Neural cell (in vitro differentiated cells): Measurements from ENCODE around the gene URAD. TPM values are rescaled to one million over a fixed set of nuclear protein-coding genes. Genes with fewer than 3 reads are reported as not detected.

Experiments
- H2AFZ ChIP-seq: fragments of 200-600, 300-800 bp; sonication (generic), shearing (Covaris generic); 2 replicates; pipeline ENCODE4 v1.6.0; 2014; ENCODE audit warnings: low read depth, mild to moderate bottlenecking, antibody characterized with exemption, low read length, moderate library complexity
- H3F3A ChIP-seq: fragments of 200-600 bp; shearing (Covaris generic); 2 replicates; pipeline ENCODE4 v1.6.1; 2016; ENCODE audit warnings: mild to moderate bottlenecking, moderate library complexity, mixed read lengths, antibody characterized with exemption, low read length; ENCODE audit not compliant: insufficient read depth, poor library complexity, severe bottlenecking
- H3K27ac ChIP-seq: fragments of 200-600, 300-800 bp; sonication (generic), shearing (Covaris generic); 2 replicates; pipeline ENCODE4 v1.5.1; 2014; ENCODE audit warnings: mild to moderate bottlenecking, low read length, moderate library complexity
- H3K27me3 ChIP-seq: fragments of 300-800, 200-600 bp; sonication (generic), shearing (Covaris generic); 2 replicates; pipeline ENCODE4 v1.6.0; 2014; ENCODE audit warnings: mild to moderate bottlenecking, low read depth, low read length, moderate library complexity; ENCODE audit not compliant: insufficient read depth
- H3K36me3 ChIP-seq: fragments of 300-800, 200-600 bp; sonication (generic), shearing (Covaris generic); 2 replicates; pipeline ENCODE4 v1.5.1; 2014; ENCODE audit warnings: mild to moderate bottlenecking, antibody characterized with exemption, low read length, moderate library complexity; ENCODE audit not compliant: insufficient read depth
- H3K4me2 ChIP-seq: fragments of 300-800, 200-600 bp; sonication (generic), shearing (Covaris generic); 2 replicates; pipeline ENCODE4 v1.6.0; 2014; ENCODE audit warnings: mild to moderate bottlenecking, low read length
- H3K4me3 ChIP-seq: fragments of 300-800, 200-600 bp; sonication (generic), shearing (Covaris generic); 2 replicates; pipeline ENCODE4 v1.5.1; 2014; ENCODE audit warnings: mild to moderate bottlenecking, low read length, moderate library complexity
- H3K79me2 ChIP-seq: fragments of 200-600 bp; shearing (Covaris generic); replicated peaks from 2 replicates; pipeline ENCODE4 v1.6.0; 2014; ENCODE audit warnings: mild to moderate bottlenecking, low read length, moderate library complexity; ENCODE audit not compliant: insufficient read depth
- H3K9ac ChIP-seq: fragments of 300-800, 200-600 bp; sonication (generic), shearing (Covaris generic); 2 replicates; pipeline ENCODE4 v1.6.1; 2016; ENCODE audit warnings: mild to moderate bottlenecking, low read length, mixed read lengths
- H3K9me2 ChIP-seq: fragments of 200-600 bp; shearing (Covaris generic); 2 replicates; pipeline ENCODE4 v1.6.1; 2016; ENCODE audit warnings: mild to moderate bottlenecking, low read length, mixed read lengths; ENCODE audit not compliant: insufficient read depth
- H3K9me3 ChIP-seq: fragments of 200-600, 300-800 bp; sonication (generic), shearing (Covaris generic); 2 replicates; pipeline ENCODE4 v1.6.1; 2016; ENCODE audit warnings: mild to moderate bottlenecking, mixed run types, low read length, moderate library complexity, mixed read lengths
- H4K20me1 ChIP-seq: fragments of 200-600 bp; shearing (Covaris generic); 2 replicates; pipeline ENCODE4 v1.6.1; 2016; ENCODE audit warnings: mild to moderate bottlenecking, mixed run types; ENCODE audit not compliant: insufficient read depth
- CTCF ChIP-seq: fragments of 450-650 bp; IDR thresholded peaks from 2 replicates; pipeline ENCODE4 v1.5.1; 2014; ENCODE audit warnings: antibody characterized with exemption, mild to moderate bottlenecking, moderate library complexity; ENCODE audit not compliant: poor library complexity, severe bottlenecking
- EP300 ChIP-seq: fragments of 450-650 bp; conservative IDR thresholded peaks from 2 replicates; pipeline ENCODE4 v1.6.1; 2014; ENCODE audit warnings: antibody characterized with exemption, mild to moderate bottlenecking, moderate library complexity; ENCODE audit not compliant: poor library complexity, severe bottlenecking
- EZH2 ChIP-seq: fragments of 200-600, 300-800 bp; shearing (Covaris generic), sonication (generic); IDR thresholded peaks from 2 replicates; pipeline ENCODE4 v1.6.1; 2014; ENCODE audit warnings: antibody characterized with exemption, low read length, borderline replicate concordance, mild to moderate bottlenecking; ENCODE audit not compliant: insufficient read depth, poor library complexity, severe bottlenecking
- MXI1 ChIP-seq: fragments of 450-650 bp; conservative IDR thresholded peaks from 2 replicates; pipeline ENCODE4 v1.6.1; 2014; ENCODE audit warnings: antibody characterized with exemption, mild to moderate bottlenecking; ENCODE audit not compliant: poor library complexity, severe bottlenecking
- POLR2AphosphoS5 ChIP-seq: IDR thresholded peaks from 2 replicates; pipeline ENCODE4 v1.6.1; 2012
- RAD21 ChIP-seq: fragments of 450-650 bp; conservative IDR thresholded peaks from 2 replicates; pipeline ENCODE4 v1.6.1; 2014; ENCODE audit warnings: antibody characterized with exemption, mild to moderate bottlenecking, moderate library complexity
- REST ChIP-seq: IDR thresholded peaks from 2 replicates; pipeline ENCODE4 v1.6.1; 2012; ENCODE audit warnings: borderline replicate concordance
- SMC3 ChIP-seq: fragments of 450-650 bp; conservative IDR thresholded peaks from 2 replicates; pipeline ENCODE4 v1.6.1; 2014; ENCODE audit warnings: antibody characterized with exemption, mild to moderate bottlenecking, moderate library complexity; ENCODE audit not compliant: poor library complexity
- TAF1 ChIP-seq: IDR thresholded peaks from 2 replicates; pipeline ENCODE4 v1.6.1; 2012; ENCODE audit warnings: low read depth
- polyA plus RNA-seq: library from polyadenylated mRNA; depleted of rRNA; stranded (reverse); fragments of >200 nt; gene quantifications from 2 replicates; pipeline ENCODE4 v1.2.3, GENCODE V29; 2014

URAD gene
- polyA plus RNA-seq, 1 donor from 2014 or later = not detected

- H3K79me2 ChIP-seq = no peaks in the 10 kb centered on the region
- TF ChIP-seq POLR2AphosphoS5 (no peak), MXI1 (no peak), CTCF (no peak), REST (no peak), EZH2 (no peak), SMC3 (no peak), EP300 (no peak), TAF1 (no peak), RAD21 (no peak)
- H4K20me1 ChIP-seq = no peaks in the 10 kb centered on the region
- H3K9me3 ChIP-seq = no peaks in the 10 kb centered on the region
- H3K27ac ChIP-seq = no peak overlapping the region
- H3K9ac ChIP-seq = no peak overlapping the region
- H3K9me2 ChIP-seq = no peaks in the 10 kb centered on the region
- H3K36me3 ChIP-seq = no peaks in the 10 kb centered on the region
- no peak overlapping the region for H3K4me2 ChIP-seq
- H3K27me3 ChIP-seq = peaks cover 58% of the 10 kb centered on the region
- H2AFZ ChIP-seq = no peak overlapping the region
- H3K4me3 ChIP-seq = no peak overlapping the region
- H3F3A ChIP-seq = no peaks in the 10 kb centered on the region
Observed at GRCh38 chr13:27933118-27933517, 55.4 kb downstream of the URAD start.

- Histone ChIP-seq H4K20me1 (no peaks in the 10 kb centered on the region), H2AFZ (no peak overlapping the region), H3K9ac (no peak overlapping the region), H3K9me2 (no peaks in the 10 kb centered on the region), H3K36me3 (no peaks in the 10 kb centered on the region), H3K4me2 (no peak overlapping the region), H3K4me3 (no peak overlapping the region), H3K27ac (no peak overlapping the region), H3K79me2 (no peaks in the 10 kb centered on the region), H3F3A (no peaks in the 10 kb centered on the region), H3K9me3 (peaks cover 3% of the 10 kb centered on the region), H3K27me3 (peaks cover 88% of the 10 kb centered on the region)
- TF ChIP-seq EZH2 (no peak), POLR2AphosphoS5 (no peak), TAF1 (no peak), RAD21 (no peak), SMC3 (no peak), CTCF (no peak), EP300 (no peak), REST (no peak), MXI1 (no peak)
Observed at GRCh38 chr13:27929868-27930267, 58.6 kb downstream of the URAD start.
